Natural killer cell (primary cell): ENCODE data around the gene GVQW3. TPM values are rescaled to one million over a fixed set of nuclear protein-coding genes. Genes with fewer than 3 reads are reported as not detected.
A peak's percentile ranks its signal among the peaks of the same experiment; 100 is the strongest.

Source experiments
- ATAC-seq, 3 donors: fragments of 150-1000 bp in 2 of 3; fragments of 200-7000 bp in 1 of 3; cut with Tn5 transposase; 1 replicate in 1 of 3; 2 replicates in 2 of 3; pipeline ENCODE4 v1.10.0; 2021; ENCODE audit warnings: mild to moderate bottlenecking in 2 of 3, moderate library complexity in 2 of 3
- DNase-seq, 2 donors: peaks; one replicate each; pipeline versions ENCODE4 v3.0.0 to v3.0.0-alpha.2; 2013 to 2021; ENCODE audit warnings: mixed read lengths in 1 of 2
- H3K27ac ChIP-seq: one replicate; pipeline ENCODE4 v1.5.1; 2013; ENCODE audit warnings: mild to moderate bottlenecking, low read length
- H3K27me3 ChIP-seq: one replicate; pipeline ENCODE4 v1.6.1; 2013; ENCODE audit warnings: low read length; ENCODE audit not compliant: control insufficient read depth, insufficient read depth
- H3K36me3 ChIP-seq: one replicate; pipeline ENCODE4 v1.6.1; 2013; ENCODE audit warnings: low read length; ENCODE audit not compliant: control insufficient read depth, insufficient read depth
- H3K4me1 ChIP-seq: one replicate; pipeline ENCODE4 v1.6.1; 2013; ENCODE audit warnings: low read length; ENCODE audit not compliant: control insufficient read depth, insufficient read depth
- H3K4me3 ChIP-seq: one replicate; pipeline ENCODE4 v1.5.1; 2013; ENCODE audit warnings: low read length
- H3K9me3 ChIP-seq: one replicate; pipeline ENCODE4 v1.6.1; 2013; ENCODE audit warnings: low read length; ENCODE audit not compliant: control insufficient read depth, insufficient read depth
- H3K27ac Mint-ChIP-seq, 2 donors: one replicate each; pipeline ENCODE4 v1.8.0; 2022; ENCODE audit warnings: mild to moderate bottlenecking in 2 of 2, mixed read lengths in 2 of 2, moderate library complexity in 1 of 2
- H3K27me3 Mint-ChIP-seq, 2 donors: one replicate each; pipeline ENCODE4 v1.8.0; 2022; ENCODE audit warnings: low read depth in 2 of 2, mixed read lengths in 2 of 2
- H3K36me3 Mint-ChIP-seq: one replicate; pipeline ENCODE4 v1.8.0; 2022; ENCODE audit warnings: mixed read lengths
- H3K4me1 Mint-ChIP-seq, 2 donors: one replicate each; pipeline ENCODE4 v1.8.0; 2022; ENCODE audit warnings: mixed read lengths in 2 of 2
- H3K4me3 Mint-ChIP-seq: one replicate; pipeline ENCODE4 v1.8.0; 2022; ENCODE audit warnings: mild to moderate bottlenecking, moderate library complexity, mixed read lengths
- H3K9me3 Mint-ChIP-seq, 2 donors: one replicate each; pipeline ENCODE4 v1.8.0; 2022; ENCODE audit warnings: mixed read lengths in 2 of 2
- WGBS: methylation state at CpG from one replicate; pipeline ENCODE4 v1.1.7; 2013; ENCODE audit warnings: missing lambda C conversion rate; ENCODE audit not compliant: insufficient coverage; 5-methylcytosine and 5-hydroxymethylcytosine counted together
- intact Hi-C: fragments of 100-400 bp; cut with micrococcal nuclease; formaldehyde crosslinking; loops from one replicate; pipeline ENCODE4 v1.14.2; 2022
- total RNA-seq, 4 donors: library from RNA; stranded (reverse); fragments of 120-200 nt in 1 of 4; gene quantifications; one replicate each; pipeline versions ENCODE4 v1.2.3 to v1.2.4, GENCODE V29; 2013 to 2022
- TF ChIP-seq, protein P1 (sequence below): fragments of 200-600 bp; IDR thresholded peaks from one replicate; pipeline ENCODE4 v1.8.0; 2022; ENCODE audit warnings: antibody characterized with exemption

GVQW3 gene
- total RNA-seq, 3 donors from 2014 or later (not counting 1 experiment from before 2014, with no cell fraction given) = 3.2 to 5.6 (median 4.0) TPM

GRCh38 chr11:76392870-76393269 lies 11.7 kb downstream of the GVQW3 start:
- TF ChIP-seq, protein P1, sequence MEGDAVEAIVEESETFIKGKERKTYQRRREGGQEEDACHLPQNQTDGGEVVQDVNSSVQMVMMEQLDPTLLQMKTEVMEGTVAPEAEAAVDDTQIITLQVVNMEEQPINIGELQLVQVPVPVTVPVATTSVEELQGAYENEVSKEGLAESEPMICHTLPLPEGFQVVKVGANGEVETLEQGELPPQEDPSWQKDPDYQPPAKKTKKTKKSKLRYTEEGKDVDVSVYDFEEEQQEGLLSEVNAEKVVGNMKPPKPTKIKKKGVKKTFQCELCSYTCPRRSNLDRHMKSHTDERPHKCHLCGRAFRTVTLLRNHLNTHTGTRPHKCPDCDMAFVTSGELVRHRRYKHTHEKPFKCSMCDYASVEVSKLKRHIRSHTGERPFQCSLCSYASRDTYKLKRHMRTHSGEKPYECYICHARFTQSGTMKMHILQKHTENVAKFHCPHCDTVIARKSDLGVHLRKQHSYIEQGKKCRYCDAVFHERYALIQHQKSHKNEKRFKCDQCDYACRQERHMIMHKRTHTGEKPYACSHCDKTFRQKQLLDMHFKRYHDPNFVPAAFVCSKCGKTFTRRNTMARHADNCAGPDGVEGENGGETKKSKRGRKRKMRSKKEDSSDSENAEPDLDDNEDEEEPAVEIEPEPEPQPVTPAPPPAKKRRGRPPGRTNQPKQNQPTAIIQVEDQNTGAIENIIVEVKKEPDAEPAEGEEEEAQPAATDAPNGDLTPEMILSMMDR = no peak
- DNase-seq (no peak), ATAC-seq (no peak)
- Histone ChIP-seq H3K36me3 (no peaks in the 10 kb centered on the region), H3K27ac (no peak overlapping the region), H3K4me3 (no peak overlapping the region), H3K9me3 (no peaks in the 10 kb centered on the region), H3K4me1 (no peaks in the 10 kb centered on the region), H3K27me3 (no peaks in the 10 kb centered on the region)
- intact Hi-C loops = no loop called here
- Mint-ChIP-seq H3K9me3 (no peaks in the 10 kb centered on the region), H3K4me1 (peaks cover 0 to 5% of the 10 kb centered on the region in 2 donors), H3K4me3 (no peak overlapping the region), H3K36me3 (no peaks in the 10 kb centered on the region), H3K27ac (peak overlapping the region in 1 of 2 donors; percentile 38), H3K27me3 (peaks cover 0 to 8% of the 10 kb centered on the region in 2 donors)
- WGBS = no CpG with 5 or more reads among the region's 1 CpG

DNA sequence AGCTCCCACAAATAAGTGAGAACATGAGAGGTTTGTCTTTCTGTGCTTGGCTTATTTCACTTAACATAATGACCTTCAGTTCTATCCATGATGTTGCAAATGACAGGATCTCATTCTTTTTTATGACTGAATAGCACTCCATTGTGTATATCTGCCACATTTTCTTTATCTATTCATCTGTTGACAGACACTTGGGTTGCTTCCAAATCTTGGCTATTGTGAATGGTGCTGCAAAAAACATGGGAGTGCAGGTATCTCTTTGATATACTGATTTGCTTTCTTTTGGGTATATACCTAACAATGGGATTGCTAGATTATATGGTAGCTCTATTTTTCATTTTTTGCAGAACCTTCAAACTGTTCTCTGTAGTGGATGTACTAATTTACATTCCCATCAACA lies 13.3 kb downstream of the GVQW3 start:
- intact Hi-C loops = no loop called here
- H3K27ac Mint-ChIP-seq = no peak overlapping the region
- Histone ChIP-seq H3K27me3 (no peaks in the 10 kb centered on the region), H3K36me3 (no peaks in the 10 kb centered on the region), H3K4me3 (no peak overlapping the region), H3K4me1 (no peaks in the 10 kb centered on the region), H3K27ac (no peak overlapping the region), H3K9me3 (no peaks in the 10 kb centered on the region)
- ATAC-seq = no peak
- DNase-seq = no peak
- H3K36me3 Mint-ChIP-seq = no peaks in the 10 kb centered on the region
- peaks cover 0 to 8% of the 10 kb centered on the region in 2 donors for H3K27me3 Mint-ChIP-seq
- H3K4me3 Mint-ChIP-seq = no peak overlapping the region
- TF ChIP-seq, protein P1 = no peak
- H3K4me1 Mint-ChIP-seq = peaks cover 0 to 5% of the 10 kb centered on the region in 2 donors
- no peaks in the 10 kb centered on the region for H3K9me3 Mint-ChIP-seq

DNA sequence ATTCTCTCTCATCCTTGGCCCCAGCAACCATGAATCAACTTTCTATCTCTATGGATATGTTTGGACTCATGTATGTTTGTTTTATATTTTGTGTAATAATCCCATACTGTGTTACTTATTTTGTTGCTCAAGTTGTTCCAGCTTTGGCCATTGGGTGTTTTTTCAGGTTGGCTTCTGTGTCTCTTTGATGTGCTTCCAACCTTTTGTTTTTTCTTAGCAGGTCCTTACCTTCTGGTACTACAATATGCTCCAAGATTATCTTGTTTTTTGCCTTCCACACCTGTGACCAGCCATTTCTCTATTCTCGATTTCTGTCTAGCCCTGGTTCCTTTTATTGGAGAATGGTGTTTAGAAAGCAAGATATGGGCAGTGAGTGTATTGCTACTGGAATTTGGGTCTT lies 14.2 kb downstream of the GVQW3 start:
- Mint-ChIP-seq H3K36me3 (no peaks in the 10 kb centered on the region), H3K27me3 (peaks cover 0 to 8% of the 10 kb centered on the region in 2 donors), H3K27ac (no peak overlapping the region), H3K4me3 (no peak overlapping the region), H3K4me1 (peaks cover 0 to 5% of the 10 kb centered on the region in 2 donors), H3K9me3 (no peaks in the 10 kb centered on the region)
- no peak overlapping the region for H3K4me3 ChIP-seq
- WGBS = no CpG with 5 or more reads among the region's 1 CpG
- no peak overlapping the region for H3K27ac ChIP-seq
- H3K9me3 ChIP-seq = no peaks in the 10 kb centered on the region
- intact Hi-C loops = no loop called here
- TF ChIP-seq, protein P1 = no peak
- no peaks in the 10 kb centered on the region for H3K4me1 ChIP-seq
- no peaks in the 10 kb centered on the region for H3K36me3 ChIP-seq
- H3K27me3 ChIP-seq = no peaks in the 10 kb centered on the region
- no peak for ATAC-seq
- no peak for DNase-seq

- no peak for DNase-seq
- Histone ChIP-seq H3K36me3 (no peaks in the 10 kb centered on the region), H3K4me1 (no peaks in the 10 kb centered on the region), H3K27me3 (no peaks in the 10 kb centered on the region), H3K27ac (no peak overlapping the region), H3K9me3 (no peaks in the 10 kb centered on the region), H3K4me3 (no peak overlapping the region)
- Mint-ChIP-seq H3K4me3 (no peak overlapping the region), H3K27ac (no peak overlapping the region), H3K36me3 (no peaks in the 10 kb centered on the region), H3K9me3 (no peaks in the 10 kb centered on the region), H3K27me3 (peaks cover 2 to 8% of the 10 kb centered on the region in 2 donors), H3K4me1 (peaks cover 0 to 5% of the 10 kb centered on the region in 2 donors)
- TF ChIP-seq, protein P1 = no peak
- no peak for ATAC-seq
- WGBS = no CpG with 5 or more reads among the region's 3 CpGs
- intact Hi-C loops = no loop called here
Observed at GRCh38 chr11:76397383-76397782, 16.3 kb downstream of the GVQW3 start.
